A673 (cell line): Measurements from ENCODE around the gene PLCB4.

ENCODE experiments used
- CTCF ChIP-seq: fragments of 300-800, 200-600 bp; sonication (generic); conservative IDR thresholded peaks from 2 replicates; pipeline ENCODE4 v1.5.1; 2017; ENCODE audit warnings: low read depth, mild to moderate bottlenecking, antibody characterized with exemption, low read length, moderate library complexity, mixed read lengths
- EZH2 ChIP-seq: fragments of 200-600 bp; sonication (generic); IDR thresholded peaks from 2 replicates; pipeline ENCODE4 v1.6.1; 2017; ENCODE audit warnings: borderline replicate concordance, low read depth, mild to moderate bottlenecking, mixed read lengths, antibody characterized with exemption, low read length; ENCODE audit not compliant: poor library complexity, severe bottlenecking

- no peak for TF ChIP-seq CTCF
- TF ChIP-seq EZH2, result no peak
Measured at GRCh38 chr20:9447182-9447581, 378.3 kb downstream of the PLCB4 start.
